Activated CD4-positive, alpha-beta T cell treated with anti-CD3 and anti-CD28 coated beads for 48 hours (primary cell): ENCODE data around the gene HBQ1.
"Not testable (repeated sequence)": the region's sequence is repeated elsewhere in the genome, so short reads cannot be mapped to it uniquely, and the experiment has no call there.

ENCODE experiments used
- DNase-seq: peaks from one replicate; pipeline ENCODE4 v3.0.0-alpha.2; 2020

The HBQ1 gene

DNA sequence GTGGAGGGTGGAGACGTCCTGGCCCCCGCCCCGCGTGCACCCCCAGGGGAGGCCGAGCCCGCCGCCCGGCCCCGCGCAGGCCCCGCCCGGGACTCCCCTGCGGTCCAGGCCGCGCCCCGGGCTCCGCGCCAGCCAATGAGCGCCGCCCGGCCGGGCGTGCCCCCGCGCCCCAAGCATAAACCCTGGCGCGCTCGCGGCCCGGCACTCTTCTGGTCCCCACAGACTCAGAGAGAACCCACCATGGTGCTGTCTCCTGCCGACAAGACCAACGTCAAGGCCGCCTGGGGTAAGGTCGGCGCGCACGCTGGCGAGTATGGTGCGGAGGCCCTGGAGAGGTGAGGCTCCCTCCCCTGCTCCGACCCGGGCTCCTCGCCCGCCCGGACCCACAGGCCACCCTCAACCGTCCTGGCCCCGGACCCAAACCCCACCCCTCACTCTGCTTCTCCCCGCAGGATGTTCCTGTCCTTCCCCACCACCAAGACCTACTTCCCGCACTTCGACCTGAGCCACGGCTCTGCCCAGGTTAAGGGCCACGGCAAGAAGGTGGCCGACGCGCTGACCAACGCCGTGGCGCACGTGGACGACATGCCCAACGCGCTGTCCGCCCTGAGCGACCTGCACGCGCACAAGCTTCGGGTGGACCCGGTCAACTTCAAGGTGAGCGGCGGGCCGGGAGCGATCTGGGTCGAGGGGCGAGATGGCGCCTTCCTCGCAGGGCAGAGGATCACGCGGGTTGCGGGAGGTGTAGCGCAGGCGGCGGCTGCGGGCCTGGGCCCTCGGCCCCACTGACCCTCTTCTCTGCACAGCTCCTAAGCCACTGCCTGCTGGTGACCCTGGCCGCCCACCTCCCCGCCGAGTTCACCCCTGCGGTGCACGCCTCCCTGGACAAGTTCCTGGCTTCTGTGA, 3.5 kb upstream of the HBQ1 start, which contains the start of gene HBA1:
HBA1 (plus strand) TSS at position 204 of the 906 bp plus-strand sequence; CDS start at position 241, 37 bp downstream.
- peak; percentile 18 for DNase-seq

DNA sequence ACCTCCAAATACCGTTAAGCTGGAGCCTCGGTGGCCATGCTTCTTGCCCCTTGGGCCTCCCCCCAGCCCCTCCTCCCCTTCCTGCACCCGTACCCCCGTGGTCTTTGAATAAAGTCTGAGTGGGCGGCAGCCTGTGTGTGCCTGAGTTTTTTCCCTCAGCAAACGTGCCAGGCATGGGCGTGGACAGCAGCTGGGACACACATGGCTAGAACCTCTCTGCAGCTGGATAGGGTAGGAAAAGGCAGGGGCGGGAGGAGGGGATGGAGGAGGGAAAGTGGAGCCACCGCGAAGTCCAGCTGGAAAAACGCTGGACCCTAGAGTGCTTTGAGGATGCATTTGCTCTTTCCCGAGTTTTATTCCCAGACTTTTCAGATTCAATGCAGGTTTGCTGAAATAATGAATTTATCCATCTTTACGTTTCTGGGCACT, 2.9 kb upstream of the HBQ1 start:
- no peak for DNase-seq

DNA sequence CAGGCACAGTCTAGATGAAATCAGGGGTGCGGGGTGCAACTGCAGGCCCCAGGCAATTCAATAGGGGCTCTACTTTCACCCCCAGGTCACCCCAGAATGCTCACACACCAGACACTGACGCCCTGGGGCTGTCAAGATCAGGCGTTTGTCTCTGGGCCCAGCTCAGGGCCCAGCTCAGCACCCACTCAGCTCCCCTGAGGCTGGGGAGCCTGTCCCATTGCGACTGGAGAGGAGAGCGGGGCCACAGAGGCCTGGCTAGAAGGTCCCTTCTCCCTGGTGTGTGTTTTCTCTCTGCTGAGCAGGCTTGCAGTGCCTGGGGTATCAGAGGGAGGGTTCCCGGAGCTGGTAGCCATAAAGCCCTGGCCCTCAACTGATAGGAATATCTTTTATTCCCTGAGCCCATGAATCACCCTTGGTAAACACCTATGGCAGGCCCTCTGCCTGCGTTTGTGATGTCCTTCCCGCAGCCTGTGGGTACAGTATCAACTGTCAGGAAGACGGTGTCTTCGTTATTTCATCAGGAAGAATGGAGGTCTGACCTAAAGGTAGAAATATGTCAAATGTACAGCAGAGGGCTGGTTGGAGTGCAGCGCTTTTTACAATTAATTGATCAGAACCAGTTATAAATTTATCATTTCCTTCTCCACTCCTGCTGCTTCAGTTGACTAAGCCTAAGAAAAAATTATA, 2.1 kb upstream of the HBQ1 start:
- DNase-seq: no peak

DNA sequence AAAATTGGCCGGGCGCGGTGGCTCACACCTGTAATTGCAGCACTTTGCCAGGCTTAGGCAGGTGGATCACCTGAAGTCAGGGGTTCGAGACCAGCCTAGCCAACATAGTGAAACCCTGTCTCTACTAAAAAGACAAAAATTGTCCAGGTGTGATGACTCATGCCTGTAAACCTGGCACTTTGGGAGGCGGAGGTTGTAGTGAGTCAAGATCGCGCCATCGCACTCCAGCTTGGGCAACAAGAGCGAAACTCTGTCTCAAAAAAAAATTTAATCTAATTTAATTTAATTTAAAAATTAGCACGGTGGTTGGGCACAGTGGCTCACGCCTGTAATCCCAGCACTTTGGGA, 1.6 kb upstream of the HBQ1 start:
- DNase-seq: no peak

DNA sequence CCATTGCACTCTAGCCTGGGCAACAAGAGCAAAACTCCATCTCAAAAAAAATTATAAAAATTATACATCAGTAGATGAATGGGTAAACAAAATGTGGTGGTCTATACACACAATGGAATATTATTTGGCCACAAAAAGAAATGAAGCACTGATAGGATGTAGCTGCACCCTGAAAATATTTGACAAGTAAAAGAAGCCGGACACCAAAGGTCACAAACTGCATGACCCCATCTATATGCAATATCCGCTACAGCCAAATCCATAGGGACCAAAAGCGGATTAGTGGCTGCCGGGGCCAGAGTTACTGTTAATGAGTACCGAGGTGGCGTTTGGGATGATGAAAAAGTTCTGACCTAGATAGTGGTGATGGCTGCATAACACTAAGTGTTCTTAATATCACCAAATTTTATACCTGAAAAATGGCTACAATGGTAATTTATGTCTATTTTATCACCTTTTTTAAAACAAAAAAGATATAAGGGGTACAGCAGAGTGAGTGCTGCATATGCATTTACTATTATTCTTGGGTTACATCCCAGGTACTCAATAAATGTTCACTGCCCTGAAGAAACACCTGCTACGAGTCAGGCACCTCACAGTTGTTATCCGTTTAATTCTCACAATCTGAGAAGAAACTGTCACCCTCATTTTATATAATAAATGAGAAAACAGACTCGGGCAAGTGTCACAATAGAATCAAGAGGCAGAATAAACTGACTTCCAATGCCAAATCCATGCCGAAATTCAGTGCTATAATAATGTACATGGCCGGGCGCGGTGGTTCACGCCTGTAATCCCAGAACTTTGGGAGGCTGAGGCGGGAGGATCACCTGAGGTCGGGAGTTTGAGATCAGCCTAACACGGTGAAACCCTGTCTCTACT, 807 bp upstream of the HBQ1 start:
- DNase-seq: no peak

DNA sequence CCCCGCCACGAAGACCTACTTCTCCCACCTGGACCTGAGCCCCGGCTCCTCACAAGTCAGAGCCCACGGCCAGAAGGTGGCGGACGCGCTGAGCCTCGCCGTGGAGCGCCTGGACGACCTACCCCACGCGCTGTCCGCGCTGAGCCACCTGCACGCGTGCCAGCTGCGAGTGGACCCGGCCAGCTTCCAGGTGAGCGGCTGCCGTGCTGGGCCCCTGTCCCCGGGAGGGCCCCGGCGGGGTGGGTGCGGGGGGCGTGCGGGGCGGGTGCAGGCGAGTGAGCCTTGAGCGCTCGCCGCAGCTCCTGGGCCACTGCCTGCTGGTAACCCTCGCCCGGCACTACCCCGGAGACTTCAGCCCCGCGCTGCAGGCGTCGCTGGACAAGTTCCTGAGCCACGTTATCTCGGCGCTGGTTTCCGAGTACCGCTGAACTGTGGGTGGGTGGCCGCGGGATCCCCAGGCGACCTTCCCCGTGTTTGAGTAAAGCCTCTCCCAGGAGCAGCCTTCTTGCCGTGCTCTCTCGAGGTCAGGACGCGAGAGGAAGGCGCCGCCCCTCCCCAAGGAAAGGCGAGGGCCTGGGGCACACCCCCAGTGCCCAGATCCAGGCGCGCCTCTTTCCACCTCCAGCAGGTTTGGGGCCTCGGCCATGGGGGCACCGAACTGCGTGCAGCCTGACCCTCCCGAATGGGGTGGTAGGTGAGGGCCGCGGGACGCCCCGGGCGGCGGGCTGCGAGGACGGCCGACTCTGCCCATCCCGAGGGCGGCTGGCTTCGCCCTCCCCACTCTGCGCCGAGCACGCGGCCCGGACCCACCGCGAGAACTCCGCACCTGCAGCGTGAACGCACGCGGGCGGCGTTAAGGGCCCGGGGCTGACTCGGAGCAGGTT, 664 bp downstream of the HBQ1 start:
- peak; percentile 92 for DNase-seq

DNA sequence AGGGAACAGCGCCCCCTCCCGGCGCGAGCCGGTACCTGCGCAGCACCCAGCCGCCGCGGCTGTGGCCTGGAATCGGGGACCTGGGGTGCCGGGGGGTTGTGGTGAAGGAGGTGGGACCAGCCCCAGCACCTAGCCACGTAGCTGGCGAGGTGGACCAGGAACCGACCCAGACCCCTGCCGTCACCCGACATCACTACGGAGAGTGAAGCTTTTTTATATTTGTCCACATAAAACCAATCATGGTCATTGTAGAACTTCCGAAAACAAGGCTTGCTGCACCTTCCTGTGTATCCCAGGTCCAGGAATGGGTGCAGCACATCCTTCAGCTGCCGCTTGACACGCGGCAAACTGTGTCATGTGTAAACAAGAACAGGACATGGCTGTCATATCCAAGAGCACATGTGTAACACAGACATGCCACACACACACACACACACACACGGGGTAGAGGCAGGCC, 1.3 kb downstream of the HBQ1 start:
- no peak for DNase-seq

DNA sequence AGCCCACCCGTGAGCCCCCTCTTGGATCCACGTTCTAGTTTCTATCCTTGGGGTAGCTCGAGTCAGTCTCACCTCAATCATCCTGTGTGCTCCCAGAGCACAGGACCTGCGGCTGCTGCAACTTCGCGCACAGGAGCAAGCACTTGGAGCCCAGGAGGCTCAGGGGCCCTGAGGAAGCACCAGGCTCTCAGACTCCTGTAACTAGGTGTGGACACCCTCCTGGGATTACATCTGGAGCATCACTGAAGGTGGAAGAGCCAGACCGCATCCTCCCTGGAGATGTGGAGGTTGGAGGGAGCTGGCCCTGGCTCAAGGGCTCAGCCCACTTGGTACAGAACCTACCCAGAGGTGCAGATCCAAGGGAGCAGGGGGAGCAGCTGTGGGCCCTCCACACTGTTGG, 2.7 kb downstream of the HBQ1 start:
- DNase-seq: no peak

DNA sequence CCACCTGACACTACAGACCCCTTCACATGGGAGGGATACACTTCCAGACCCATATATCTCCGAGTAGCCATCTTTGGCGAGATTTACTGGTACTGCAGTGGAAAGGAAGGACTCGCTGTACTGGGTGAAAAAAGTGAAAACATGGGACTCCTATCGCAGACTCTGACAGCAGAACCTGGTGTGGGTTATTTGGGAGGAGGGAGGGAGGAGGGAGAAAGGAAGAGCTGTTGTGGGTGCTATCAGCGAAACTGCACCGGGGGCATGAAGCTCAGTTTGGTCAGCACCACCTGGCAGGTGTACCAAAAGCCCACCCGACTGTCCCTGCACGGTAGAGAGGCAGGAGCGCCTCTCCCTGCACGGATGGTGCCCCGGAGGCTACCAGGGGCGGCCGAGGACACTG, 5.0 kb downstream of the HBQ1 start:
- no peak for DNase-seq

DNA sequence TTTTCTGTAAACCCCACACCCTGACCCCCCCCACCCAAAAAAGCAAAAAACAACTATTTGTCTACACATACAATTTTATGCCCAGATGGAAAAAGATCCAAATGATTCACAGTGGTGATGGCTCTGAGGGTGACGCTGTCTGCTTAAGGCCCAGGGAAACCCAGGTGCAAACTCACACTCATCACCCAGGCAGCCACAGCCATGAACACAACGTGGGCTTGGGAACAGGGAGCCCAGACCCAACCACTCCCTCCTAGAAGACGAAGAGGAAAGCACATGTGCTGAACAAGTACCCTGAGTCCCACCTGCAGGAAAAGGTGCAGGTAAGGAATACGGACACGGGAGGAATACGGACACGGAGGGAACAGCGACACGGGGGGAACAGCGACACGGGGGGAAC, 5.4 kb downstream of the HBQ1 start:
- no peak for DNase-seq

DNA sequence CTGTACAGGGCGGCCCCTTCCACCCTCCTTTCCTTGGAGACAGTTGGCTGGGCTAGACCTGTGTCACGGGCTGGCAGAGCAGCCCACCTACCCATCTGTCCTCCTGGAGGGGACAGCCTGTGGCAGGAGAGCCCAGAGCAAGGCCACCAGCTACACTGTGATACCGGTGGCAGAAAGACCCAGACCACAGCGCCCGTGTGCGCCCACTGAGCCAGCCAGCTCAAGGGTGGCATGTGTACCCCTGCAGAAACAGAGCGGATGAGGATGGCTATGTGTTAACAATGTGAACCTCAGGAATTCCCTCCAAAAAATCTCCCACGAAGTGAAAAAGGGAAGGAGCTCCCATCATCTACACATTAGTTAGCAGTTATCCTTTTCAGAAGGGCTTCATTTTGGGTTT, 7.1 kb downstream of the HBQ1 start:
- no peak for DNase-seq

DNA sequence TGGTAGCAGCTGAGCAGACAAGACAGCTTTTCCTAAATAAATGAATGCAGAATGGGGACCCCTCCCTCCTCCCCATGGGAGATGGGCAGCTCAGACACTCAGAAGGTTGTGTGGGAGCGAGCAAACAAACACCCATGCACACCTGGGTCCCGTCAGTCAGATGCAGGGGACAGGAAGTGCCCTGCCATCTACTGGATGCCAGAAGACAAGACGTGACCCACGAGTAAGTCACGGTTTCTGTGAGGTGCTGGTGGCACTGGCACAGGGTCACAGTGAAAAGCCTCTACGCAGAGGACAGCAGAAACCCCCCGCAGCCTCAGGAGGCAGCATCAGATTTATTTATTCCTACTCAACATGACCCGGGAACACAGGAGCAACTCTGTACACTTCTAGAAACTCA, 8.4 kb downstream of the HBQ1 start:
- DNase-seq: peak; percentile 49

DNA sequence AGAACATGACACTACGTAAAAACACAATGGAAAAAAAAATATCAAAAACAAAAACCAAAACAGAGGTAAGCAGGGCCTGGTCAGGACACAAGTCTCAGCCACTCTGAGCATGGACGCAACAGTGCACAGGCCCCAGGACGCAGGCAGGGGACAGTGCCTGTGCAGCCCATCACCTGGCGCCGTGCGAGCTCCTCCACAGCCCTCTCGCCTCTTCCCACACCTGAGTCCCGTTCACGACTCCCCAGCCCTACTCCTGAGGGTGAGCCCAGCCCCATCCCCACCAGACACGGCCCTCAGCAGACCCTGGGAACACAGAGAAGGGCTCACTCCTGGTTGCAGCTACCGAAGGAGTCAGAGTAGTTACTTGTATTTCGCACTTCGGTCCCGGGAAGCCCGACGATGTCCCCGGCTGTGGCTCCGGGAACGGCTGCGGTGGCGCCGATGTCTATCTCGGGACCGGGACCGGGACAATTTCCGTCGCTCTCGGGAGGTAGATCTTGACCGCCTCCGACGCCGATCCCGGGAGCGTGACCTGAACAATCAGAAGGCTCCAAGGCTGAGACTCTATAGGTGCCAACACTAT, 9.4 kb downstream of the HBQ1 start:
- no peak for DNase-seq

DNA sequence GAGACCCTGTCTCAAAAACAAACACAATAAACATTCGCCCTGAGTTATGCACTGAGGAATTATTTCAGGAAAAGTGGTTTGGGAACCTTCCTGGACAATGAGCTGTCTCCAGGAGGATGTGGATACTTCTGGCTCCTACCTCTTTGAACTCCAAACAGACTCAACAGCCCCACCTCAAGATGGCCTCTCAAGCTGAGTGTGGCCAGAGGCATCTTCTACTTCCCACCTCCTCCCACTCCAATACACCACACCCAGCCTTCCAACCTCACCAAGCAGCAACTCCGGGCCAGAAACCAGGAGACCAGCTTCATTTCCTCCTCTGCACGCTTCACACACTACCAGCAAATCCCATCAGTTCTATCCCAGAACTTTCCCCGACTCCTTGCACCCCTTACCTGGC, 11.6 kb downstream of the HBQ1 start:
- no peak for DNase-seq

DNA sequence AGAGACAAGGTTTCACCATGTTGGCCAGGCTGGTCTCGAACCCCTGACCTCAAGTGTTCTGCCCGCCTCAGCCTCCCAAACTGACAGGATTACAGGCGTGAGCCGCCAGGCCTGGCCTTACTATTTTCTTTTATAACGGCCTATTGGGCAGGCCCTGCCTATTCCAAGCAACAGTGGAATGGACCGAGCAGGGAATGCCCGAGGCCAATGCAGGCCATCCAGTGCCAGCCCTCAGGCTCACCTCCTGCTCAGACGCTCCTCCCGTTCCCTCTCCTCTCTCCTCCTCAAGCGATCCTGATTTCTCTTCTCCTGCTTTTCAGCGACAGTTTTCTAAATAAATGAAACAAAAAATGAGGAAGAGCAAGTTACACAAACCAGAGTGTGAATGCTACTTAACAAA, 12.4 kb downstream of the HBQ1 start:
- DNase-seq: no peak

DNA sequence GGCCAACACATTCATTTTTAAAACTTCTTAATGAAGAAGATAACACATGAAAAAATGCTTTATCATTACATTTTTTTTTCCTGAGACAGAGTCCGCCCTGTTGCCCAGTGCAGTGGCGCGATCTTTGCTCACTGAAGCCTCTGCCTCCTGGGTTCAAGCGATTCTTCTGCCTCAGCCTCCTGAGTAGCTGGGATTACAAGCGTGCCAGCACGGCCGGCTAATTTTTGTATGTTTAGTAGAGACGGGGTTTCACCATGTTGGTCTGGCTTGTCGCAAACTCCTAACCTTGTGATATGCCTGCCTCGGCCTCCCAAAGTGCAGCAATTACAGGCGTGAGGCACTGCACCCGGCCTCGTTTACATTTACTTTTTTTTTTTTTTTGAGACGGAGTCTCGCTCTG, 13.2 kb downstream of the HBQ1 start:
- DNase-seq: no peak

DNA sequence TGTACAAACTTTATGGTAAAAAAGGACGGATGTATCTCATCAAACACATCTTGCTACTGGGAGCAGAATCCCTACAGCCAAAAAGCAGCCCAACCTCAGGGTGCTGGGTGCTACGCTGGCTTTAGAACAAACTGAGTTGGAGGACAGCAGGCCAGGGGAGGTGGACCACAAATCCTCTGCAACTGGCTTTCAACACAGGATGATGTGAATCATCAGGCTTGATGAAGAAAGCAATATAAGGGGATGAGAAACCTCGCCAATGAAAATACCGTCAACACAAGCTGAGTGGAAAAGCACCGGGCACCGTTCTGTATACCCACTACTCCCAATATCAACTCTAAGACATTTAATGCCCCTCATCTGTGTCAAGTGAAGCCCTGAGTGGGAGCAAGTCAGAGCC, 14.3 kb downstream of the HBQ1 start:
- DNase-seq: no peak

DNA sequence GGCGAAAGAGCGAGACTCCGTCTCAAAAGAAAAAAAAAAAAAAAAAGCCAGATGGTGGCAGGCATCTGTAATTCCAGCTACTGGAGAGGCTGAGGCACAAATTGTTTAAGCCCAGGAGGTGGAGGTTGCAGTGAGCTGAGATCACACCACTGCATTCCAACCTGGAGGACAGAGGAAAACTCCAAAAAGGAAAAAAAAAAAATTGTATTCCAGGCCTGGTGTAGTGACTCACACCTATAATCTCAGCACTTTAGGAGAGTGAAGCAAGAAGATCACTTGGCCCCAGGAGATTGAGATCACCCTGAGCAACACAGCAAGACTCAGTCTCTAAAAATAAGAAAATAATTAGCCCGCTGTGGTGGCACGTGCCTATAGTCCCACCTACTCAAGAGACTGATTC, 20.1 kb downstream of the HBQ1 start:
- DNase-seq: no peak

DNA sequence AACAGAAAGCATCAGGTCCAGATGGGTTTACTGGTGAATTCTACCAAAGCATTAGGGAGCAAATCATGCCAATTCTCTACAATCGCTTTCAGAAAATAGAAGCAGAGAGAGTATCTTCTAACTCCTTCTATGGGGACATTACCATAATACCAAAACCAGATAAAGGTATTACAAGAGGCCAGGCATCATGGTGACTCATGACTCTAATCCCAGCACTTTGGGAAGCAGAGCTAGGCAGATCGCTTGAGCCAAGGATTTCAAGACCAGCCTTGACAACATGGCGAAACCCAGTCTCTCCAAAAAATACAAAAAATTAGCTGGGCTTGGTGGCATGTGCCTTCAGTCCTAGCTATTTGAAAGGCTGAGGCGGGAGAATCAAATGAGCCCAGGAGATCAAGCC, 23.0 kb downstream of the HBQ1 start:
- no peak for DNase-seq

DNA sequence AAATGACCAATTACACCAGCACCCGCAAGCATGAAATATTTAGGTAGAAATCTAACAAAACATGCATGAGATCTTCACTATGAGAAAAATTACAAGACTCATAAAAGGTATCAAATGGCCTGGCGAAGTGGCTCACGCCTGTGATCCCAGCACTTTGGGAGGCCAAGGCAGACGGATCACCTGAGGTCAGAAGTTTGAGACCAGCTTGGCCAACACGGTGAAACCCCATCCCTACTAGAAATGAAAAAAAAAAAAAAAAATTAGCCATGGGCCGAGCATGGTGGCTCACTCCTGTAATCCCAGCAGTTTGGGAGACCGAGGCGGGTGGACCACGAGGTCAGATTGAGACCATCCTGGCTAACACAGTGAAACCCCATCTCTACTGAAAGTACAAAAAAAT, 23.8 kb downstream of the HBQ1 start:
- DNase-seq: not testable (repeated sequence)

DNA sequence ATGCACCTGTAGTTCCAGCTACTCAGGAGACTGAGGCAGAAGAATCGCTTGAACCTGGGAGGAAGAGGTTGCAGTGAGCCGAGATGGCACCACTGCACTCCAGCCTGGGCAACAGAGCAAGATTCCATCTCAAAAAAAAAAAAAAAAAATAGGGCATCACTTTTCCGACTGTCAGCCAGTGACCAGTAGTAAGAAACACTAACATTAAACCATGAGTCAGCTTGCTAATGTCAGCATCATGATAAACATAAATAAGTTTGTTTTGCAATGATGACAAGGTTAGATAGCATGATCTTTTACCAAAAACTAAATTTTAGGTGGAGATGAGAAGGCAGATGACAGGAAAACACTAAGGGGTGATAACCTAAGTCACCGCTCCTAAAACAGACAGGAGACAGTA, 29.1 kb downstream of the HBQ1 start:
- DNase-seq: not testable (repeated sequence)
